Measurements from ENCODE around the gene TMCO4.
"Not testable (repeated sequence)": the region's sequence is repeated elsewhere in the genome, so short reads cannot be mapped to it uniquely, and the experiment has no call there.

The TMCO4 gene

DNA sequence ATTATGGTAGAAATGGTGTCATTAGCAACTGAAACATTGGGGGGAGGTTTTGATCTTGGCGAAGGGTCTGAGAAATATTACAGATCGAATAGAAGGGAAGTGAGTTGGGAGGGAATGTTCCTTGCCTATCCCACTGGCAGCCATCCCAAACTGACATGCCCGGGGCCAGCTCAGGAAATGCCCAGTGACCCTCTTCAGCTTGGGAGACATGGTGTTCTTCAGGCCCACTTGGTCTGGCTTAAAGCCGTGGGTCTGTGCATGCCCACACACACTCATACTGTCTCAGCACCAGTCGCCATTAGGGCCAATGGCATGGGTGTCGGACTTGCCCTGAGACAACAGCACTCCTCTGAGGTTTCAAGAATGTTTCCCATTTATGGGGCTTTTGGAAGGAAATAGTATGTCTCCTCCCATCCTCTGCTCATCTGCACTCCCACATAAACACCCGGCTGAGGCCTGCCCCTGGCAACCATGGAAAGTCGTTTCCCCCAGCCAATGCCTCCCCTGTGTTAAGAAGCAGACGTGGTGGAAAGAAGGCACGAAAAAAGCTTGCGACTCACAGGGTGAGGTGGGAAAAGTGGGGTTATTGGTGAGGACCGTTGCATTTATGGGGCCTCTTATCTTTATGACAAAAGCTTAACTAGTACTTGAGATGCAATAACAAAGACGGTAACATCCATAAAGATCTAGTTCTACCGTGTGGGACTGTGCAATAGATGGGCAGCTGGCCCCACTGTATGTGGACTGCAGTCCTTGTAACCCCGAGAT is 13.3 kb upstream of the TMCO4 start:
- no peak for DNase-seq

DNA sequence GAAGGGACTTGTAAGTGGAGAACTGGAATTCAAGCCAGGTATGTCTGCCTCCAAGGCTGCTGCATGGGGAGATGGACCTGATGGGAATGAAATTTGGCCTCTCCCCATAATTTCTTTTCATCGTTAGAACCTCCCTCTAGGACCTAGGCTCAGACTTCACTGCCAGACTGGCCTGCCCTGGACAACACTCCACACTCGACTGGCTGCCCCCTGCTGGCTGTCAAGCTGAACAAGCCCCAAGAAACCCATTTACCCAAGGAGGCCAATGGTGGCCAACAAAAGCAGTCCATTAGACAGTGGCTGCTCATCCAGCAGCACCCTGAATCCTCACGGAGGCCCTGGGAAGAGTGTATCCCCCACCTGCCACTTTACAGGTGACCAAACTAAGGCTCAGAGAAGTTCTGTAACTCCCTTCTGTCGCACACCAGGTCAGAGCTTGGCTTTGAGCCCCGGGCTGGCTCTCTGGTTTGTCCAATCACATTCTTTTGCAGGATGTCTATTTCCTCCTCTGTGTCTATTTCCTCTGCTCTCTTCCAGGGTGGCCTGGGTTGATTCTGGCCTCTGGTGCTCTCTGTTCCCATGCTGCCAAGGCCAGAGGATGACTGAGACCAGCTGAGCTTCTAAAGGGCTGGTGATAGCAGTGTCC is 11.6 kb upstream of the TMCO4 start:
- DNase-seq = no peak

GRCh38 chr1:19809044-19809750 is 9.5 kb upstream of the TMCO4 start:
- no peak for DNase-seq

- DNase-seq = no peak
These were observed 8.6 kb upstream of the TMCO4 start for GRCh38 chr1:19808351-19808750.

GRCh38 chr1:19804831-19805251 is 5.1 kb upstream of the TMCO4 start:
- no peak for DNase-seq

GRCh38 chr1:19802269-19802668 is 2.6 kb upstream of the TMCO4 start:
- no peak for DNase-seq

DNA sequence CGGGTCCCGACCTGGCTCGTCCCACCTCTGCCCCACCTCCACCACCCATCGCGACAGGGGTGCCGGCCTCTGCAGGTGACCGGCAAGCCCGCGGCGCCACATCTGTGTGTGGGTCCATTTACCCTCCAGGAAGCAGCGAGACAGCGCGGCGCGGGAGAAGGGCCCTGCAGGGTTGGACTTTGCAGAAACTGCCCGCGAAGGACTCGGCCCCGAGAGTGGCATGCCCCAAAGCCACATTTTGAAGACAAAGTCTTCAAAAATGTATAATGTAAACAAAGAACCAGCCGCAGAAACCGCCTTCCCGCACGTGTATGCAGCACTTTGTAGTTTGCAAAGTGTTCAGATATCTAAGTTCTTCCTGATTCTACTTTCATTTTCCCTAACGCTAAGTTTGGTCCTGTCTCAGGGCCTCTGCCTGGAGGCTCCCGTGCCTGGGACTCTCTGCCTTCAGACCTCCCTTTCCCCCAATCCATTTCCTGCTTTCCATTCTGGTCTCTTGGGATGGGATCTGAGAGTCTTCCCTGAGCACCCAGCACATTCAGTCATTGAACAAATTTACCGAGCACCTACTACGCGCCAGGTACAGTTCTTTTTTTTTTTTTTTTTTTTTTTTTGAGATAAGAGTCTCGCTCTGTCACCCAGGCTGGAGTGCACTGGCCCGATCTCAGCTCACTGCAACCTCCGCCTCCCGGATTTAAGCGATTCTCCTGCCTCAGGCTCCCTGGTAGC is 524 bp upstream of the TMCO4 start:
- peak; percentile 47 for DNase-seq

DNA sequence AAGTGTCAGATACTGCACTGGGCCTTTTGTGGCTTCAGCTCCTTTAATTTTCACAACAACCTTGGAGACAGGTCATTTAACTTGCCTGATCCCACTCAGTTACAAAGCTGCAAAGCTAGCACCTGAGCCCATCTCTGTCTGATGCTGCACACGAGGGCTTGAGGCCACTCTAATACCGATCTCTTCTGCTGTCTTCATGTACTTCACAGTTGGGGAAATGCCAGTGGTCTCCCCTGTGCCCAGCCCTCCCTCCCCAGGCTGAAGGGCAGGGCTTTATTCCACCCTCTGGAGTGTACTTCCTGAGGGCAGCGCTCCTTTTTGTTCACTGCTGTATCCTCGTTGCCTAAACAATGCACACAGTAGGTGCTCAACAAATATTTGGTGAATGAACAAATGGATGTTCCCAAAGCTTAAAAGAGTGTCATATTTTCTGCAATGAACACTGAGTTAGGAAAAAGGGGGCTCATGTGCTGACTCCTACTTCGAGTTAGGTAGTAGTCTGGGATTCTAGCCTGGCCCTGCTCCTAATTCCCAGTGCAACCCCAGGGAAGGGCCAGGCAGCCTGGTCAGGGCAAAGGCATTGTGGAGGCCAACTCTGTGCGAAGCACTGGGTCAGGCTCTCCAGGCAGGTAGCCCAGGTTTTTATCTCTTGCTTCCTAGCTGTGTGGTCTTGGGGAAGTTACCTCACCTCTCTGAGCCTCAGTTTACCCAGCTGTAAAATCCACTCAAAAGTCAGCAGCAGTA is 1.1 kb downstream of the TMCO4 start:
- DNase-seq = no peak

DNA sequence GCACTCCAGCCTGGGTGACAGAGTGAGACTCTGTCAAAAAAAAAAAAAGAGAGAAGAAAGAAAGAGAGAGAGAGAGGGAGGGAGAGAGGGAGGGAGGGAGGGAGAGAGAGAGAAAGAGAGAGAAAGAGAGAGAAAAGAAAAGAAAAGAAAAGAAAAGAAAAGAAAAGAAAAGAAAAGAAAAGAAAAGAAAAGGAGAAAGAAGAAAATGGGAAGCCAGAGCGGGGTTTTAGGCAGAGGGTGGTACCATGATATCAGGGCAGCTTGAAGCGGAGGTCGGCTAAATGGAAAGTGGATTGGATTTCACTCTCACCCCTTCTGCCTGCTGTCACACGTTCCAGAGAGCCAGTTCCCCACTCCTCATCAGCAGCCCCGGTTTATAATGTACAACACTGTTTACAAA is 1.9 kb downstream of the TMCO4 start:
- DNase-seq = no peak

DNA sequence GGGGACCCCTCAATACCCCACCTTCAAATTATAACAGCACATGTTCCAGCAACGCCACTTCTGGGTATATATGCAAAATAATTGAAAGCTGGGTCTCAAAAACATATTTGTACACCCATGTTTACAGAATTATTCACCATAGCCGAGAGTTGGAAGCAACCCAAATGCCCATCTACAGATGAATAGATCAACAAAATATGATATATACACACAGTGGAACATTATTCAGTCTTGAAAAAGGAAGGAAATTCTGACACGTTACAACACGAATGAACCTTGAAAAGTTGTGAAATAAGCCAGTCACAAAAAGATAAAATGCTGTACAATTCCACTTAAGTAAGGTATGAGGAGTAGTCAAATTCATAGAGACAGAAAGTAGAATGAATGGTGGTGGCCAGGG is 5.1 kb downstream of the TMCO4 start:
- DNase-seq = no peak

GRCh38 chr1:19793360-19794046 is 6.2 kb downstream of the TMCO4 start:
- no peak for DNase-seq

GRCh38 chr1:19792237-19793002 is 7.3 kb downstream of the TMCO4 start:
- no peak for DNase-seq

- DNase-seq = not testable (repeated sequence)
These were observed 9.4 kb downstream of the TMCO4 start for GRCh38 chr1:19790061-19790975.

DNA sequence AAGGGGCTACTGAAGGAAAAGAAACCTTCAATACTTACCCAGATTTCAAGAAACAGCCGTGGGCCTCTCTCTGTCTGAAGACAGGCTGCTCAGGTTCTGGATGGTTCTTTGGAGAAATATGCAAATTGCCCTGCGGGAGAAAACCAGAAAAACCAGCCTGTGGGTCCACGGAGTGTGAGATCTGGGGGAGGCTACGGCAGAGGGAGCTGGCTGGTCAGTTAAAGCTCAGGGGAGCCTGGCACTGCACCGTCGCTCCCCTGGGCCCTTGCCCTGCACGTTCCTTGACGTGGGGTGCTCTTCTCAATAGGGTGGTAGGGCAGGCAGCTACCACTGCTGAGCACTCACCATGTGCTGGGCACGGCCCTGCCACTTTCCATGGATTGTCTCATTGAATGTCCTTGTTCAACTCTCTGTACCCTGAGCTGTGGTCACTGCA is 12.7 kb downstream of the TMCO4 start:
- no peak for DNase-seq

DNA sequence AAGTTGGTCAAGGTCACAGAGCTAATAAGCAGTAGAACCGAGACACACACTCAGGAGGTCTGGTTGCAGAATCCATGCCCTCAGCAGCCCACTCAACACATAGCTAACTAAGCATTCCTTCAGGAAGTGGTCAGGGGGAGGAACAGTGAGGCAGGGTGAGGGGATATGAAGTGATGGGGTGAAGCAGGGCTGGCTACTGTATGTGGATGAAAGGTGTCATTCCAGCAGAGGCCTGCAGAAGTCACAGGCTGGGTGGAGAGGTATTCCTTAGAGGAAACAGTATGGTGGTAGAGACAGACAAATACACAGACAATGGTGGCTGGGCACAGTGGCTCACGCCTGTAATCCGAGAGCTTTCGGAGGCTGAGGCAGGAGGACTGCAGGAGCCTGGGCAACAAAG is 14.1 kb downstream of the TMCO4 start:
- no peak for DNase-seq

GRCh38 chr1:19780267-19780877 is 19.3 kb downstream of the TMCO4 start:
- DNase-seq = no peak

GRCh38 chr1:19776933-19777332 is 22.8 kb downstream of the TMCO4 start:
- no peak for DNase-seq

GRCh38 chr1:19776287-19776686 is 23.4 kb downstream of the TMCO4 start:
- no peak for DNase-seq

GRCh38 chr1:19775831-19776230 is 23.9 kb downstream of the TMCO4 start:
- DNase-seq = no peak
